Adrenal gland (tissue), 5 donors: ENCODE results near the gene BEND6.

Experiments used
- POLR2A ChIP-seq, 2 donors: fragments of 450-650 bp; IDR thresholded peaks; one replicate each; pipeline ENCODE4 v1.6.1; 2017; ENCODE audit warnings: antibody characterized with exemption in 2 of 2, mild to moderate bottlenecking in 2 of 2, moderate library complexity in 1 of 2
- TF ChIP-seq, protein P1 (sequence below), 6 experiments: fragments of 450-650 bp in 4 of 6; fragments of 200-600 bp in 2 of 6; sonication (generic) in 1 of 6; IDR thresholded peaks; 1 replicate in 5 of 6; 2 replicates in 1 of 6; pipeline versions ENCODE4 v1.5.1 to v1.8.0; 2016 to 2021; ENCODE audit warnings: antibody characterized with exemption in 6 of 6, mild to moderate bottlenecking in 2 of 6, moderate library complexity in 1 of 6
- donor health status: DM: no; HTN: no; CAD: no.

DNA sequence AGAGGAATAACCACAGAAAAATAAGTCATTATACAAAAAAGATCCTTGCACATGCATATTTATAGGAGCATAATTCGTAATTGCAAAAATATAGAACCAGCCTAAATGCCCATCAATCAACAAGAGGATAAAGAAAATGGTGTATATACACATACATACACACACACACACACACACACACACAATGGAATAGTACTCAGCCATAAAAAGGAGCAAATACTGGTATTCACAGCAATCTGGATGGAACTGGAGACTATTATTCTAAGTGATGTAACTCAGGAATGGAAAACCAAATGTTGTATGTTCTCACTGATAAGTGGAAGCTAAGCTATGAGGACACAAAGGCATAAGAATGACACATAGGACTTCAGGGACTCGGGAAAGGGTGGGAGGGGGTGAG lies 89.7 kb downstream of the BEND6 start:
- TF ChIP-seq, protein P1, sequence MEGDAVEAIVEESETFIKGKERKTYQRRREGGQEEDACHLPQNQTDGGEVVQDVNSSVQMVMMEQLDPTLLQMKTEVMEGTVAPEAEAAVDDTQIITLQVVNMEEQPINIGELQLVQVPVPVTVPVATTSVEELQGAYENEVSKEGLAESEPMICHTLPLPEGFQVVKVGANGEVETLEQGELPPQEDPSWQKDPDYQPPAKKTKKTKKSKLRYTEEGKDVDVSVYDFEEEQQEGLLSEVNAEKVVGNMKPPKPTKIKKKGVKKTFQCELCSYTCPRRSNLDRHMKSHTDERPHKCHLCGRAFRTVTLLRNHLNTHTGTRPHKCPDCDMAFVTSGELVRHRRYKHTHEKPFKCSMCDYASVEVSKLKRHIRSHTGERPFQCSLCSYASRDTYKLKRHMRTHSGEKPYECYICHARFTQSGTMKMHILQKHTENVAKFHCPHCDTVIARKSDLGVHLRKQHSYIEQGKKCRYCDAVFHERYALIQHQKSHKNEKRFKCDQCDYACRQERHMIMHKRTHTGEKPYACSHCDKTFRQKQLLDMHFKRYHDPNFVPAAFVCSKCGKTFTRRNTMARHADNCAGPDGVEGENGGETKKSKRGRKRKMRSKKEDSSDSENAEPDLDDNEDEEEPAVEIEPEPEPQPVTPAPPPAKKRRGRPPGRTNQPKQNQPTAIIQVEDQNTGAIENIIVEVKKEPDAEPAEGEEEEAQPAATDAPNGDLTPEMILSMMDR (IDR thresholded peaks at IDR 0.05), result no peak
- TF ChIP-seq POLR2A (IDR thresholded peaks at IDR 0.05), result no peak
